ENCODE data around the gene GUCA1A.
A peak's percentile ranks its signal among the peaks of the same experiment; 100 is the strongest.
"Not testable (repeated sequence)": the region's sequence is repeated elsewhere in the genome, so short reads cannot be mapped to it uniquely, and the experiment has no call there.

Gene GUCA1A

DNA sequence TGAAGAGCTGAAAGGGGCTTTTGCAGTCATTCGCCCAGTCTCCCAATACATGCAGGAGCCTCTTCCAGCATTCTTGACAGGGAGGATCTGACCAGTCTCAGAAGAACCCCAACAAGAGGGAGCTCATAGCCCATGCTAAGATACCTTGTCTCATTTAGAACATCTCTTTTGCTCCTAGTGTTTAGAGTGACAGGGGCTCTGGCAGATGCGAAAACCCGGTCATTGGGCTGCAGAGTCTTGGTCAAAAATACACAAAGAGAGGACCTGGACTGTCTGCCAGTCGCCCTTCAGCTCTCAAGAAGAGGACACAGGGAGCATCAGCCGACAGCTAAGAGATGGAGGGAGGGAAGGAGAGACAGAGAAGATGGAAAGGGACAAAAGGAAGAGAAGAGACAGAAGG, 20.9 kb downstream of the GUCA1A start:
- no peak for DNase-seq (ENCODE audit: low read depth)

DNA sequence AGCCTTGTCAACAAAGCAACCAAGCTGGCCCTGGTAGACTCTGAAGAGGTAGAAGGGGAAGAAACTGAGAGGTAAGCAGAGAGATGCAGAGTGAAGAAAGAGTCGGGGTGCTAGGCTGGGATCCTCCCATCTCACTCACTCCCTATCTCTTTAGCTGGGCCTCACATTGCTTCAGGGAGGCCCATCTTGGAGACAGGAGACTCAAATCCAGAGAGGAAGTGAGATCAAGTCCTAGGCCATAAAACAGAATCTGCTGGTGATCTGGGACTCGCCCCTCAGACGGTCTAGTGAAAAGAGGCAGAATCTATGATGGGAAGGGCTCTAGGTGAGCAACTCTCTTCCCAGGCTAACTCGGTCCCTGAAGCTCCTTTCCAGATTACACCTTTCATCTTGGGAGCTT, 22.3 kb downstream of the GUCA1A start:
- TF ChIP-seq, protein P1, sequence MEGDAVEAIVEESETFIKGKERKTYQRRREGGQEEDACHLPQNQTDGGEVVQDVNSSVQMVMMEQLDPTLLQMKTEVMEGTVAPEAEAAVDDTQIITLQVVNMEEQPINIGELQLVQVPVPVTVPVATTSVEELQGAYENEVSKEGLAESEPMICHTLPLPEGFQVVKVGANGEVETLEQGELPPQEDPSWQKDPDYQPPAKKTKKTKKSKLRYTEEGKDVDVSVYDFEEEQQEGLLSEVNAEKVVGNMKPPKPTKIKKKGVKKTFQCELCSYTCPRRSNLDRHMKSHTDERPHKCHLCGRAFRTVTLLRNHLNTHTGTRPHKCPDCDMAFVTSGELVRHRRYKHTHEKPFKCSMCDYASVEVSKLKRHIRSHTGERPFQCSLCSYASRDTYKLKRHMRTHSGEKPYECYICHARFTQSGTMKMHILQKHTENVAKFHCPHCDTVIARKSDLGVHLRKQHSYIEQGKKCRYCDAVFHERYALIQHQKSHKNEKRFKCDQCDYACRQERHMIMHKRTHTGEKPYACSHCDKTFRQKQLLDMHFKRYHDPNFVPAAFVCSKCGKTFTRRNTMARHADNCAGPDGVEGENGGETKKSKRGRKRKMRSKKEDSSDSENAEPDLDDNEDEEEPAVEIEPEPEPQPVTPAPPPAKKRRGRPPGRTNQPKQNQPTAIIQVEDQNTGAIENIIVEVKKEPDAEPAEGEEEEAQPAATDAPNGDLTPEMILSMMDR (IDR thresholded peaks at IDR 0.05; ENCODE audit: control insufficient read depth, insufficient read depth, low read depth, low read length, missing control alignments): no peak
- no peak overlapping the region for H3K4me3 ChIP-seq (ENCODE audit: control insufficient read depth, low read depth, low read length)
- DNase-seq (ENCODE audit: low read depth): no peak

More for the DNA sequence above, 20.9 kb downstream of the GUCA1A start:
- TF ChIP-seq, protein P1 (IDR thresholded peaks at IDR 0.05; ENCODE audit: control insufficient read depth, insufficient read depth, low read depth, low read length, missing control alignments): no peak
- H3K4me3 ChIP-seq (ENCODE audit: control insufficient read depth, low read depth, low read length): no peak overlapping the region

DNA sequence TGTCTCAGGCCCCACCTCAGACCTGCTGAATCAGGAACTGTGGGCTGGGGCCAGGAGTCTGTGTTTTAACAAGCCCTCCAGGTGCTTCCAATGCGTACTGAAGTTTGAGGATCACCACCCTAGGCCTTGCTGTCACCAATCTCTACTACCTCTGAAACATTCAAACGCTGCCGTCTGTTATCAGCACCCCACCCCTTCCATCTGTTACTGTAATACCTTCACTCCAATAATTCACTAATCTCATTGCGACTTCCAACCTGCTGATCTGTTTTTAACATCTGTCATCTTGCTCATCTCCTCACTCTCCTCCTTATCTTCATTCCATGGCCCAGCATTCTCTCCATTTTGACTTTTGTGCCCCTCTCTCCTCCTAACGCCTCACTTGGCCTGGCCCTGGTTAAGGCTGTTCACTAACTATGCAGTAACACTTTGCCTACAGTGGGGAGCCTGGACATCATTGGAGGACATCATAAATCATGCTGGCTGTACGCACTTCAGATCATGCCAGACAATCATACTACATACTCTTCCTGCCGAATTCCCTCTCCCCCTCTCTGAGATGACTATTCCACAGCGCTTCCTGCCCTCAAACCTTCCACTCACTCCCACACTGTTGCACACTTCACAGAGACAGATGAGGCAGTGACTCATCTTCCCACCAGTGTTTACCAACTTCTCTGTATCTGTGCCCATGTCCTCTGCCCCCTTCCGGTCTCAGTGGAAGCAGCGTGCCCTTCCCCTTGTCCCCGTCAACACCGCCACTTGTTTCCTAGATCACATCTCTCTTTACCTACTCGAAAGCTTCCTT, 24.6 kb downstream of the GUCA1A start:
- H3K4me3 ChIP-seq (ENCODE audit: control insufficient read depth, low read depth, low read length): no peak overlapping the region
- DNase-seq (ENCODE audit: low read depth): peak; percentile 66
- TF ChIP-seq, protein P1 (IDR thresholded peaks at IDR 0.05; ENCODE audit: control insufficient read depth, insufficient read depth, low read depth, low read length, missing control alignments): no peak

DNA sequence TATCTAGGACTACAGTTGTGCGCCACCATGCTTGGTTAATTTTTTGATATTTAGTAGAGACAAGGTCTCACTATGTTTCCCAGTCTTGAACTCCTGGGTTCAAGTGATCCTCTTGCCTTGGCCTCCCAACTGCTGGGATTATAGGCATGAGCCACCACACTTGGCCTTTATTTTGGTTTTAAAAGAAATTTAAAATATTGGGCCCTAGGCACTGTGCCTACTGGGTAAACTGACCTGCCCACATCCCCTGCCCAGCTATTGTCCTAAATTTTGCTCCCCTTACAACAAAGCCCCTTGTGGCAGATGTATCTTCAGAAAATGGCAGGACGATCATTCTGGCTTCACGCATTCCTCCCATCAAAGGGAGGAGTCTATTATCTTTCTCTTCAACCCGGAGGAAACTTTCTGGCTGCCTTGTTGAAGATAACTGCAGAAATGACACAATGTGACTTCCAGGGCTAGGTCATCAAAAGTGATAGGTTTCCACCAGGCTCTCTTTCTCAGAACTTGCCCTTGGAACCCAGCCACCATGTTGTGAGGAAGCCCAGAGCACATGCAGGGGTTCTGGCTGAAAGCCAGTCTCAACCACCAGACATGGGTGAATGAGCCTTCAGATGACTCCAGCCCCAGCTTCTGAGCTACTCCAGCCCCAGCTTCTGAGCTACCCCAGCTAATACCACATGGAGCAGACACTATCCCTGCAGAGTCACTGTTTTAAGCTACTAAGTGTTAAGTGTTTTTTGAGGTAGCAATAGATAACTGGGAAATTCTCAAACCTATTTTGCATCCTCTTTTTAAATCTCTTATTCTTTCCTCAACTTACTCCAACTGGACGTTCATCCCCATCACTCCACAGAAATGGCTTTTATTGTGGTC, 26.2 kb downstream of the GUCA1A start:
- TF ChIP-seq, protein P1 (IDR thresholded peaks at IDR 0.05; ENCODE audit: control insufficient read depth, insufficient read depth, low read depth, low read length, missing control alignments): no peak

DNA sequence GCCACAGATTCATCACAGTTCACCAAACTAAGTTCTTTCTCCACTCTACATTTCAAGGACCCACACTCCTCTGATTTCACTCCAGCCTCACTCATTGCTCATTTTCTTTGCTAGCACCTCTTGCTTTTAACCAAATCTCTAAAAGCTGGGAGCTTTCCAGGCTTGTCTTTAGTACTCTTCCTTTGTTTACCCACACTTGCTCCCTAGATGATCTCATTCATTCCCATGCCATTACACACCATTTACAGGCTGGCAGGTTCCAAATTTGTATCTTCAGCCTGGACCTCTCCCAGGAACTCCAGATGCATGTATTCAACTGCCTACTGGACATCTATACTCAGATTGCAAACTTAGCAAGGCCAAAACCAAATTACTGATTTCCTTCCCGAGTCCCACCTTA, 26.9 kb downstream of the GUCA1A start:
- DNase-seq (ENCODE audit: low read depth): peak; percentile 91
- TF ChIP-seq, protein P1 (IDR thresholded peaks at IDR 0.05; ENCODE audit: control insufficient read depth, insufficient read depth, low read depth, low read length, missing control alignments): no peak
- no peak overlapping the region for H3K4me3 ChIP-seq (ENCODE audit: control insufficient read depth, low read depth, low read length)

More for the DNA sequence above, 26.2 kb downstream of the GUCA1A start:
- H3K4me3 ChIP-seq (ENCODE audit: control insufficient read depth, low read depth, low read length): no peak overlapping the region
- DNase-seq (ENCODE audit: low read depth): no peak

DNA sequence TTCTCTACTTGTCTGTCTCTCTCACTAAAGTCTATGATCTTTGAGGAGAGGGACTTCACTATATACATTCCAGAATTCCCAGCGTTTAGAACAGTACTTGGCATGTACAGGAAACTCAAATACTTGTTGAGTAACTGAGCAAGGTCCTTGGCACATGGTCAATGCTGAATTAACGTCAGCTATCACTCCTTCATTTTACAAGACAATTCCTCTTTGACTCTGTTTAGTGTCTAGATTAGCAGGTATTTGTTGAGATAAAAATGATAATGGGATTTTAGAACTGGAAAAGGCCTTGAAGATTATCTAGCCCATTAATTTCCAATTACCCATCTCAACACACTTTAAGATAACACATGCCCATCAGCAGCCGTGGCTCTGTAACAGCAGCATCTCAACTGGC, 28.2 kb downstream of the GUCA1A start:
- TF ChIP-seq, protein P1 (IDR thresholded peaks at IDR 0.05; ENCODE audit: control insufficient read depth, insufficient read depth, low read depth, low read length, missing control alignments): no peak

DNA sequence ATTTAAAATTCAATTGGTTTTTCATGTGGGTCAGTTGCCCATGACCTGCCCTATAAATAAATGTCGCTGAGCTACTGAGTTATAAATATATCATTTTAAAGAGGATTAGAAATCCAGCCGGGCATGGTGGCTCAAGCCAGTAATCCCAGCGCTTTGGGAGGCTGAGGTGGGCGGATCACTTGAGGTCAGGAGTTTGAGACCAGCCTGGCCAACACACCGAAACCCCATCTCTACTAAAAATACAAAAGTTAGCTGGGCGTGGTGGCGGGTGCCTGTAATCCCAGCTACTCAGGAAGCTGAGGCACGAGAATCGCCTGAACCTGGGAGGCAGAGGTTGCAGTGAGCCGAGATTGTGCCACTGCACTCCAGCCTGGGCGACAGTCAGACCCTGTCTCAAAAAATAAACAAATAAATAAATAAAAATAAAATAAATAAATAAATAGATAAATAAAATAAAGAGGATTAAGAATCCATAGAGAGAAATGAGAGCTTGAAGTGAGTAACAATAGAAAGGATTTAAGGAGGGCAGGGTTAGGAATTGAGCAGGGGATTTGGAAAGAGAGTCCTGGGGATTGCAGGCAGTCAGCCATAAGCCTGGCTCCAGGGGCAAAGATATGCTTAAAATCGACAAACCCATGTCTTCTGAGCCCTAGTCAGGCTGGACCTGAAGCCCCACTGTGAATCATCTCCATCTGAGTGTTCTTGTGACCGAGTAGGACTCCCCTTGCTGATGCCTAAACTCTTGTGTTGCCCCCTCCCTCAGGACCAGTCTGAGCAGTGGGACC, 29.2 kb downstream of the GUCA1A start:
- H3K4me3 ChIP-seq (ENCODE audit: control insufficient read depth, low read depth, low read length); DNase-seq (ENCODE audit: low read depth): not testable (repeated sequence)

More for the DNA sequence above, 28.2 kb downstream of the GUCA1A start:
- no peak for DNase-seq (ENCODE audit: low read depth)
- no peak overlapping the region for H3K4me3 ChIP-seq (ENCODE audit: control insufficient read depth, low read depth, low read length)

All from AG09309 (cell line).